ENCODE measurements around the gene AGPS. TPM values are rescaled to one million over a fixed set of nuclear protein-coding genes. Genes with fewer than 3 reads are reported as not detected.
A peak's percentile ranks its signal among the peaks of the same experiment; 100 is the strongest.

AGPS gene
- total and polyA plus RNA-seq, 9 of the 15 experiments (the other 6 are each of a cell fraction or from before 2014, with no cell fraction given), result 15.5 to 211 (median 63.1) TPM

GRCh38 chr2:177400337-177400923 is 7.9 kb downstream of the AGPS start:
- Histone ChIP-seq H3K9me3 (replicated peaks; ENCODE audit: control insufficient read depth, insufficient read depth, low read depth, low read length) (no peaks in the 10 kb centered on the region), H3K27ac (ENCODE audit: extremely low read depth, low read depth, low read length) (no peak overlapping the region), H3K36me3 (ENCODE audit: control insufficient read depth, insufficient read depth, low read length) (peaks cover 18% of the 10 kb centered on the region), H3K9me1 (ENCODE audit: control insufficient read depth, insufficient read depth, low read length) (no peaks in the 10 kb centered on the region), H3K9ac (ENCODE audit: insufficient read depth in 1 of 2, low read depth in 2 of 2, low read length in 2 of 2) (no peak overlapping the region), H2AFZ (ENCODE audit: low read depth, low read length) (no peak overlapping the region), H3K79me2 (ENCODE audit: control insufficient read depth, insufficient read depth, low read length) (peaks cover 98% of the 10 kb centered on the region), H4K20me1 (replicated peaks; ENCODE audit: control insufficient read depth, insufficient read depth, low read length) (peaks cover 1% of the 10 kb centered on the region; the same call in 1 of the 2 replicates), H3K4me1 (replicated peaks in 1 of 2; ENCODE audit: control insufficient read depth in 2 of 2, insufficient read depth in 2 of 2, low read length in 2 of 2) (peaks cover 0 to 39% of the 10 kb centered on the region in 2 experiments; a peak in 4 of 5 replicates), H3K4me2 (ENCODE audit: insufficient read depth, low read length) (no peak overlapping the region), H3K27me3 (ENCODE audit: control insufficient read depth in 2 of 2, insufficient read depth in 2 of 2, low read length in 2 of 2) (no peaks in the 10 kb centered on the region), H3K4me3 (no peak overlapping the region)
- 67% methylated on average over 4 of the region's 4 CpGs for WGBS (ENCODE audit: insufficient coverage, low coverage, missing lambda C conversion rate)
- ChIA-PET POLR2A (interaction anchor here (2.3 kb wide), 1 partner anchor 8 kb away, joined by 10 read pairs; the partner anchor contains the start of gene AGPS), CTCF (ENCODE audit: low intra/inter-chr PET ratio) (interaction anchor here (0.7 kb wide), 1 partner anchor 233 kb away, joined by 3 read pairs; no protein-coding TSS in a partner anchor)
- no peak for ATAC-seq
- intact Hi-C loops (cut with micrococcal nuclease) (no loop called here), in situ Hi-C loops (cut with MboI) (no loop called here)
- no TSS peak for BruUV-seq (replicated peaks)
- FAIRE-seq, result no peak
- DNase-seq (ENCODE audit: extremely low read depth in 1 of 4, low spot score in 3 of 4), result no peak
- TF ChIP-seq ETS1 (conservative IDR thresholded peaks at IDR 0.05; ENCODE audit: control insufficient read depth, low read depth, low read length), result no peak
- TF ChIP-seq NFATC3 (IDR thresholded peaks at IDR 0.05), result no peak
- TF ChIP-seq C11orf30 (IDR thresholded peaks at IDR 0.05; ENCODE audit: low read depth), result peak; percentile 94
- TF ChIP-seq ATF6 (CRISPR knock-in tag; IDR thresholded peaks at IDR 0.05), result no peak
- no peak for TF ChIP-seq ZBTB17 (CRISPR knock-in tag; IDR thresholded peaks at IDR 0.05)
- TF ChIP-seq MEF2A (IDR thresholded peaks at IDR 0.05; ENCODE audit: control insufficient read depth, low read depth, low read length), result peak; percentile 47; the same call in 1 of the 2 replicates
- TF ChIP-seq EGR1 (conservative IDR thresholded peaks at IDR 0.05), result no peak
- TF ChIP-seq NFE2 (IDR thresholded peaks at IDR 0.05; ENCODE audit: low read depth), result peak; percentile 46
- TF ChIP-seq MAFG (tag; conservative IDR thresholded peaks at IDR 0.05), result peak; percentile 87
- no peak for TF ChIP-seq TFAM (CRISPR knock-in tag; conservative IDR thresholded peaks at IDR 0.05)
- no peak for TF ChIP-seq PTTG1 (tag; IDR thresholded peaks at IDR 0.05; ENCODE audit: low read depth)
- TF ChIP-seq ZSCAN29 (IDR thresholded peaks at IDR 0.05), result no peak
- TF ChIP-seq HIVEP1 (CRISPR knock-in tag; IDR thresholded peaks at IDR 0.05), result no peak
- TF ChIP-seq MAFK (IDR thresholded peaks at IDR 0.05; ENCODE audit: low read length), result peak; percentile 68; the same call in 1 of the 2 replicates
- TF ChIP-seq NR2F6 (CRISPR knock-in tag; IDR thresholded peaks at IDR 0.05), result no peak
- TF ChIP-seq, protein P1, sequence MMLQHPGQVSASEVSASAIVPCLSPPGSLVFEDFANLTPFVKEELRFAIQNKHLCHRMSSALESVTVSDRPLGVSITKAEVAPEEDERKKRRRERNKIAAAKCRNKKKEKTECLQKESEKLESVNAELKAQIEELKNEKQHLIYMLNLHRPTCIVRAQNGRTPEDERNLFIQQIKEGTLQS (IDR thresholded peaks at IDR 0.05), result 0 out of 2 replicates have a peak, but pooled peaks have one; percentile 13
- TF ChIP-seq, protein P1 (CRISPR knock-in tag; conservative IDR thresholded peaks at IDR 0.05), result no peak
- TF ChIP-seq SNAPC5 (CRISPR knock-in tag; IDR thresholded peaks at IDR 0.05), result no peak
- peak; percentile 97 for TF ChIP-seq ZNF316 (IDR thresholded peaks at IDR 0.05)
- no peak for TF ChIP-seq ZNF41 (CRISPR knock-in tag; conservative IDR thresholded peaks at IDR 0.05)
- no peak for TF ChIP-seq ZNF436 (CRISPR knock-in tag; IDR thresholded peaks at IDR 0.05)
- TF ChIP-seq TEAD1 (CRISPR knock-in tag; IDR thresholded peaks at IDR 0.05), result no peak
